ENCODE data around the gene STARD13.

The STARD13 gene

GRCh38 chr13:33276570-33276969, 9.0 kb downstream of the STARD13 start:
- DNase-seq, result no peak

- DNase-seq, result no peak
Observed at GRCh38 chr13:33275916-33276315, 9.6 kb downstream of the STARD13 start.

GRCh38 chr13:33274264-33274663, 11.3 kb downstream of the STARD13 start:
- no peak for DNase-seq

- no peak for DNase-seq
Observed at GRCh38 chr13:33272531-33273124, 12.9 kb downstream of the STARD13 start.

- no peak for DNase-seq
Observed at GRCh38 chr13:33271759-33272158, 13.8 kb downstream of the STARD13 start.

GRCh38 chr13:33270895-33271538, 14.5 kb downstream of the STARD13 start:
- no peak for DNase-seq

GRCh38 chr13:33265607-33266006, 19.9 kb downstream of the STARD13 start:
- DNase-seq, result no peak

- no peak for DNase-seq
Observed at GRCh38 chr13:33265133-33265532, 20.4 kb downstream of the STARD13 start.

GRCh38 chr13:33264620-33264978, 21.0 kb downstream of the STARD13 start:
- DNase-seq, result no peak

- no peak for DNase-seq
Observed at GRCh38 chr13:33263976-33264619, 21.5 kb downstream of the STARD13 start.

GRCh38 chr13:33263484-33263883, 22.1 kb downstream of the STARD13 start:
- no peak for DNase-seq

GRCh38 chr13:33262997-33263396, 22.6 kb downstream of the STARD13 start:
- no peak for DNase-seq

- DNase-seq, result no peak
Observed at GRCh38 chr13:33262594-33262993, 23.0 kb downstream of the STARD13 start.

- no peak for DNase-seq
Observed at GRCh38 chr13:33262062-33262487, 23.5 kb downstream of the STARD13 start.

- DNase-seq, result no peak
Observed at GRCh38 chr13:33261387-33262061, 24.0 kb downstream of the STARD13 start.

GRCh38 chr13:33260168-33261098, 25.1 kb downstream of the STARD13 start:
- no peak for DNase-seq

- DNase-seq, result no peak
Observed at GRCh38 chr13:33259296-33259695, 26.3 kb downstream of the STARD13 start.

GRCh38 chr13:33258808-33259193, 26.8 kb downstream of the STARD13 start:
- DNase-seq, result no peak

GRCh38 chr13:33257841-33258807, 27.4 kb downstream of the STARD13 start:
- DNase-seq, result no peak

GRCh38 chr13:33256148-33256840, 29.3 kb downstream of the STARD13 start:
- no peak for DNase-seq

GRCh38 chr13:33252135-33252534, 33.4 kb downstream of the STARD13 start:
- DNase-seq, result no peak
